ENCODE data around the gene TMEM167B. TPM values are rescaled to one million over a fixed set of nuclear protein-coding genes. Genes with fewer than 3 reads are reported as not detected.

TMEM167B gene
- total and polyA plus RNA-seq, 2 of the 8 experiments (the other 6 are each of a cell fraction or from before 2014, with no cell fraction given): 3.6 to 14.8 TPM

DNA sequence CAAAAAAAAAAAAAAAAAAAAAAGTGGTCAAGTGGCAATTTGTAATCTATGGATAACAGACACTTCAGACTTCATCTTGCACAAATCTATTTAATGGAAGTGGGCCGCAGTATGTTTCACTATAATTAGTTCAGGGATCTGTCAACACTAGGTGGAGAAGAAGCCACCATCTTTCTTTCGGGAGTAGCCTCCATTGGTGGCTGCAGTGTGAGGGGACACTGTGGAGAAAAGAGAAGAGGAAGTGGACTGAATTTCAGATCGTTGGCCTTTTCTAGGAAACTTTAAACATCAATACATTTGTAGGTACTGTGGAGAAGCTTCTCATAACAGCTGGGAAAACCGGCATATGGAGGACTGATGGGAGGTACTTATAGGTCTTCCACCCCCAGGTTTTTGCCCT lies 15.3 kb downstream of the TMEM167B start:
- FAIRE-seq (no peak), DNase-seq (ENCODE audit: low read depth in 1 of 2, low spot score in 2 of 2) (no peak)
- TF ChIP-seq KDM1A (IDR thresholded peaks at IDR 0.05; ENCODE audit: borderline replicate concordance, low read length) (no peak), CREB1 (IDR thresholded peaks at IDR 0.05) (no peak), HDAC6 (IDR thresholded peaks at IDR 0.05; ENCODE audit: low read depth, low read length) (no peak), SP1 (IDR thresholded peaks at IDR 0.05; ENCODE audit: low read depth, low read length) (no peak), SIN3A (conservative IDR thresholded peaks at IDR 0.05 in 1 of 2, IDR thresholded peaks at IDR 0.05 in 1 of 2; ENCODE audit: low read depth in 1 of 2, low read length in 2 of 2) (no peak)
- Histone ChIP-seq H3K27ac (ENCODE audit: low read depth, low read length) (no peak overlapping the region), H2BK12ac (ENCODE audit: low read depth, low read length) (no peak overlapping the region), H2BK15ac (ENCODE audit: low read length) (no peak overlapping the region), H3K4me1 (replicated peaks in 1 of 4; ENCODE audit: control insufficient read depth in 3 of 4, insufficient read depth in 4 of 4, low read length in 3 of 4) (no peaks in the 10 kb centered on the region), H3K18ac (ENCODE audit: extremely low read depth, low read length) (no peak overlapping the region), H3K4me2 (ENCODE audit: insufficient read depth in 1 of 2, low read depth in 2 of 2, low read length in 2 of 2) (no peak overlapping the region), H4K5ac (ENCODE audit: insufficient read length, low read depth, low read length) (no peak overlapping the region), H2AK5ac (ENCODE audit: low read depth, low read length) (no peak overlapping the region), H3K79me1 (ENCODE audit: low read depth, low read length) (no peaks in the 10 kb centered on the region), H2BK5ac (ENCODE audit: low read depth, low read length) (no peak overlapping the region), H4K8ac (ENCODE audit: extremely low read depth, insufficient read depth, low read length) (no peak overlapping the region), H3K36me3 (ENCODE audit: control insufficient read depth in 2 of 4, insufficient read depth in 4 of 4, low read length in 3 of 4) (peaks cover 0 to 3% (median 0%) of the 10 kb centered on the region in 4 experiments; a peak in 1 of 8 replicates), H3K79me2 (ENCODE audit: control insufficient read depth in 1 of 2, insufficient read depth in 2 of 2, low read length in 2 of 2) (peaks cover 0 to 7% of the 10 kb centered on the region in 2 experiments; a peak in 2 of 4 replicates), H3K27me3 (replicated peaks in 1 of 4; ENCODE audit: control insufficient read depth in 3 of 4, extremely low read depth in 1 of 4, insufficient read depth in 3 of 4, low read length in 3 of 4) (peaks cover 0 to 9% (median 3%) of the 10 kb centered on the region in 4 experiments; a peak in 1 of 7 replicates), H4K20me1 (replicated peaks in 1 of 2; ENCODE audit: control insufficient read depth in 1 of 2, insufficient read depth in 2 of 2, low read length in 2 of 2) (peaks cover 0 to 1% of the 10 kb centered on the region in 2 experiments), H2BK120ac (replicated peaks; ENCODE audit: low read depth, low read length) (no peak overlapping the region), H3K14ac (ENCODE audit: insufficient read length) (no peak overlapping the region), H2BK20ac (ENCODE audit: low read length) (no peak overlapping the region), H3K23ac (ENCODE audit: insufficient read length) (no peak overlapping the region), H3K9me3 (ENCODE audit: insufficient read depth in 2 of 2, low read depth in 1 of 2, low read length in 1 of 2) (no peaks in the 10 kb centered on the region), H4K91ac (replicated peaks; ENCODE audit: insufficient read length, low read length) (no peak overlapping the region), H3K4ac (replicated peaks; ENCODE audit: insufficient read length, low read depth, low read length) (no peak overlapping the region), H3K9ac (replicated peaks in 1 of 4; ENCODE audit: extremely low read depth in 1 of 4, low read depth in 3 of 4, low read length in 3 of 4) (no peak overlapping the region), H3K56ac (replicated peaks; ENCODE audit: insufficient read length, low read depth, low read length) (no peak overlapping the region), H3K4me3 (ENCODE audit: extremely low read depth in 1 of 4, insufficient read depth in 2 of 4, low read depth in 3 of 4, low read length in 4 of 4) (no peak overlapping the region), H2AFZ (ENCODE audit: low read length) (no peak overlapping the region), H3K23me2 (ENCODE audit: low read depth, low read length) (no peaks in the 10 kb centered on the region; the same call in 1 of the 2 replicates)
- ChIA-PET CTCF (ENCODE audit: partially characterized antibody) (interaction anchor here (1.8 kb wide), 1 partner anchor 24 kb away, joined by 3 read pairs; no protein-coding TSS in a partner anchor), POLR2A (ENCODE audit: partially characterized antibody) (interaction anchor here (1.0 kb wide), 1 partner anchor 16 kb away, joined by 3 read pairs; the partner anchor contains the start of gene TMEM167B)
- WGBS, 2 experiments (ENCODE audit: extremely low coverage in 1 of 2, insufficient coverage in 1 of 2, insufficient read length in 1 of 2, insufficient replicate concordance in 2 of 2, low coverage in 1 of 2, low lambda C conversion rate in 2 of 2, missing lambda C conversion rate in 1 of 2): 82% methylated on average over 4 of the region's 4 CpGs; no CpG with 5 or more reads in 1 of the 2 experiments

Data from H1 (cell line).